Central memory CD8-positive, alpha-beta T cell (primary cell): ENCODE results near the gene TMEM116.
A peak's percentile ranks its signal among the peaks of the same experiment; 100 is the strongest.
"Not testable (repeated sequence)": the region's sequence is repeated elsewhere in the genome, so short reads cannot be mapped to it uniquely, and the experiment has no call there.

Experiments
- ATAC-seq: fragments of 150-1000 bp; cut with Tn5 transposase; replicated peaks from 2 replicates; pipeline ENCODE4 v1.10.0; 2022; ENCODE audit warnings: mild to moderate bottlenecking, moderate FRiP score, moderate number of reproducible peaks; ENCODE audit not compliant: poor library complexity, severe bottlenecking; ENCODE audit errors: extremely low read depth
- DNase-seq, 2 donors: peaks; one replicate each; pipeline ENCODE4 v3.0.0; 2021; ENCODE audit warnings: low spot score in 2 of 2
- H3K27ac Mint-ChIP-seq: one replicate; pipeline ENCODE4 v1.8.0; 2022; ENCODE audit warnings: low read depth, mild to moderate bottlenecking, moderate library complexity, mixed read lengths
- H3K27me3 Mint-ChIP-seq: one replicate; pipeline ENCODE4 v1.8.0; 2022; ENCODE audit warnings: mixed read lengths
- H3K36me3 Mint-ChIP-seq: one replicate; pipeline ENCODE4 v1.8.0; 2022; ENCODE audit warnings: mild to moderate bottlenecking, moderate library complexity, mixed read lengths; ENCODE audit not compliant: insufficient read depth
- H3K4me1 Mint-ChIP-seq: one replicate; pipeline ENCODE4 v1.8.0; 2022; ENCODE audit warnings: mixed read lengths
- H3K4me3 Mint-ChIP-seq: one replicate; pipeline ENCODE4 v1.8.0; 2022; ENCODE audit warnings: mild to moderate bottlenecking, moderate library complexity, mixed read lengths
- H3K9me3 Mint-ChIP-seq: one replicate; pipeline ENCODE4 v1.8.0; 2022; ENCODE audit warnings: mixed read lengths

Gene TMEM116

DNA sequence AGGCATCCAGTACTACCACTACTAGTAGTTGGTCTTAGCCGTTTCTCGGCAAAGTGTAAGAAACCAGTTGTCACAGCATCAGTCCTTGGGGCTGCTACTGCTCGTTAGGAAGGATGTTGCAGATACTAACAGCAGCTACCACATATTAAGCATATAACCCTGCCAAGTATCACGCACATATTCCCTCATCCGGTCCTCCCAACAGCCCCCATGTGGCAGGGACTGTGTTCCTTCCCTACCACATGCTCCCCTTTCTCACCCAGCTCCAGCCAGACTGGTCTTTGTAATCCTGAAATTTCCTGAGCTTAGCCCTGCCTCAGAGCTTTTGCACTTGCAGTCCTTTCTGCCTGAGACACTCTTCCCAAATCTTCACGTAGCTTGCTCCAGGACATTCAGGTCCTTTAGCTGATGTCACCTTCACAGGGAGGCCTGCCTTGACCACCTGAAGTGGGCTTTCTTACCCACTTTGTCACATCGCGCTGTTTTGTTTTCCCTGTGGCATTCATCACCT, 8.0 kb upstream of the TMEM116 start:
- Mint-ChIP-seq H3K27ac (no peak overlapping the region), H3K9me3 (no peaks in the 10 kb centered on the region), H3K4me3 (no peak overlapping the region), H3K4me1 (peaks cover 55% of the 10 kb centered on the region), H3K36me3 (peaks cover 56% of the 10 kb centered on the region), H3K27me3 (no peaks in the 10 kb centered on the region)
- no peak for DNase-seq
- no peak for ATAC-seq

DNA sequence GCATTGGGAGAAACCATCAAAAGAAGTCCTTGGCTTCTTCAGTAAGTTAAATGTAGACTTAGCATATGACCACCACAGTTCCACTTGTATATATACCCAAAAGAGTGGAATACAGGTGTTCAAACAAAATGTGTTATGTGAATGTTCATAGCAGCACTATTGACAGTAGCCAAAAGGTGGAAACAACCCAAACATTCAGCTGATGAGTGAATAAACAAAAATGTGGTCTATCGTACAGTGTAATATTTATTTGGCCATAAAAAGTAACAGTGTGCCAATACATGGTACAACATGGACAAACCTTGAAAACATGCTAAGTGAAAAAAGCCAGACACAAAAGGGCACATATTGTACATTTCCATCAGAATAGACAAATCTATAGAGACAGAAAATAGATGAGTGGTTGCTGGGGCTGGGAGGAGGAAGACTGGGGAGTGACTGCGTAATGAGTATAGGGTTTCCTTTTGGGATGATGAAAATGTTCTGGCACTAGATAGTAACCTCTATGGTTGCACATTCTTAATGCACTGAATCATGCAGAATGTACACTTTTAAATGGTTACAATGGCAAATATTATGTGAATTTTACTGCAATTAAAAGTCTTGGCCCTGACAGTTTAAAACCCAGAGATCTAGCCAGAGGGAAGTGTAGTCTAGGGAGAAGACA, 5.7 kb upstream of the TMEM116 start:
- H3K36me3 Mint-ChIP-seq, result peaks cover 57% of the 10 kb centered on the region
- ATAC-seq, result no peak
- H3K9me3 Mint-ChIP-seq, result no peaks in the 10 kb centered on the region
- H3K27me3 Mint-ChIP-seq, result no peaks in the 10 kb centered on the region
- no peak overlapping the region for H3K4me3 Mint-ChIP-seq
- H3K4me1 Mint-ChIP-seq, result peaks cover 69% of the 10 kb centered on the region
- DNase-seq, result no peak
- H3K27ac Mint-ChIP-seq, result peak overlapping the region; percentile 5

GRCh38 chr12:112017041-112017440, 4.1 kb upstream of the TMEM116 start:
- H3K4me3 Mint-ChIP-seq, result no peak overlapping the region
- H3K36me3 Mint-ChIP-seq, result peaks cover 52% of the 10 kb centered on the region
- DNase-seq, result no peak
- peaks cover 70% of the 10 kb centered on the region for H3K4me1 Mint-ChIP-seq
- no peaks in the 10 kb centered on the region for H3K9me3 Mint-ChIP-seq
- no peaks in the 10 kb centered on the region for H3K27me3 Mint-ChIP-seq
- no peak for ATAC-seq
- H3K27ac Mint-ChIP-seq, result peak overlapping the region; percentile 8

GRCh38 chr12:112015938-112016337, 3.0 kb upstream of the TMEM116 start:
- H3K36me3 Mint-ChIP-seq, result peaks cover 53% of the 10 kb centered on the region
- peak overlapping the region; percentile 77 for H3K27ac Mint-ChIP-seq

DNA sequence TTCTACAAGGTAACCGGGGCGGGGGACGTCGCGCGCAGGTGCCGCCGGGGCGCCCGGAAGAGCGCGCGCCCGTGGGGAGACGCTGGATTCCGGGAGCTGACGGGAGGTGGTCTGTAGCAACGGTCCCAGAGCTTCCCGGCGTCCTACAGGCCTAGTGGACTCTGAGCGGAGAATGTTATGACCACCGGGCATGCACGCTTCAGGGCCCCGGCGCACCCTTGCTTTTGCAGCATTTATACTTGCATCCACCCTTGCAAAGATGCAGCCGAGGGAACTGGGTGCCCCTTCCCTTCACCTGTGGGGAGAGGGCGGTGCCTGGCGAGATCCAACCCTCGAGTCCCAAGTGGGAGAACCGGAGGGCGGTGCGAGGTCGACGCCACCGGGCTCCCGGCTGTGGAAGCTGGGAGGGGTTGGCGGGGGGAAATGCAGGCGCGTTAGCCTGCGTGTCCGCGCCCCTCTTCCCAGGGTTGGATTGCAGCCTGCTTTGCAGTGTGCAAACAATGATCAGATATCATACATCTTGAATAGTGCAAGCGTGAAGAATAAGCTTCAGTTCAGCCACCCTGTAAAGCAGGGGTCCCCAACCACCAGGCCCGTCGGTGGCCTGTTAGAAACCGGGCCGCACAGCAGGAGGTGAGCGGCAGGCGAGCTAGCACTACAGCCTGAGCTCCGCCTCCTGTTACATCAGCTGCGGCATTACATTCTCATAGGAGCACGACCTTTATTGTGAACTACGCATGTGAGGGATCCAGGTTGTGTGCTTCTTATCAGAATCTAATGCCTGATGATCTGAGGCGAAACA, 837 bp upstream of the TMEM116 start:
- Mint-ChIP-seq H3K27ac (peak overlapping the region; percentile 94), H3K4me1 (peaks cover 66% of the 10 kb centered on the region), H3K36me3 (peaks cover 43% of the 10 kb centered on the region), H3K27me3 (no peaks in the 10 kb centered on the region), H3K9me3 (no peaks in the 10 kb centered on the region), H3K4me3 (peak overlapping the region; percentile 84)
- ATAC-seq, result peak; percentile 61
- DNase-seq, result peak; percentile 43 to 58

More at GRCh38 chr12:112015938-112016337, 3.0 kb upstream of the TMEM116 start:
- Mint-ChIP-seq H3K4me1 (peaks cover 76% of the 10 kb centered on the region), H3K27me3 (no peaks in the 10 kb centered on the region), H3K4me3 (peak overlapping the region; percentile 84), H3K9me3 (no peaks in the 10 kb centered on the region)
- DNase-seq (no peak), ATAC-seq (no peak)

- Mint-ChIP-seq H3K27me3 (no peaks in the 10 kb centered on the region), H3K4me1 (peaks cover 51% of the 10 kb centered on the region), H3K27ac (peak overlapping the region; percentile 93), H3K36me3 (peaks cover 36% of the 10 kb centered on the region), H3K4me3 (peak overlapping the region; percentile 84), H3K9me3 (no peaks in the 10 kb centered on the region)
- no peak for ATAC-seq
- DNase-seq, result no peak
These were observed 1.3 kb downstream of the TMEM116 start for GRCh38 chr12:112011685-112012084.

- ATAC-seq (no peak), DNase-seq (no peak)
- Mint-ChIP-seq H3K36me3 (peaks cover 27% of the 10 kb centered on the region), H3K27me3 (no peaks in the 10 kb centered on the region), H3K4me3 (peak overlapping the region; percentile 84), H3K9me3 (no peaks in the 10 kb centered on the region), H3K27ac (peak overlapping the region; percentile 93), H3K4me1 (peaks cover 50% of the 10 kb centered on the region)
These were observed 2.3 kb downstream of the TMEM116 start for GRCh38 chr12:112010415-112011344.

DNA sequence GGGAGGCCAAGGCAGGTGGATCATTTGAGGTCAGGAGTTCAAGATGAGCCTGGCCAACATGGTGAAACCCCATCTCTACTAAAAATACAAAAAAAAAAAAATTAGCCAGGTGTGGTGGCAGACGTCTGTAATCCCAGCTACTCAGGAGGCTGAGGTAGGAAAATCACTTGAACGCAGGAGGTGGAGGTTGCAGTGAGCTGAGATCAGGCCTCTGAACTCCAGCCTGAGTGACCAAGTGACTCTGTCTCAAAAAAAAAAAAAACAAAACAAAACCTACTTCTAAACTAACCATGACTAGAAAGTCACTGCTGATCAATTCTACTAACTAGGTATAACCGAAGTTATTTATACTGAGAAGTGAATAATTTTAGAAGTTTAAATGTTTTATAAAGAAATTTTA, 3.4 kb downstream of the TMEM116 start:
- H3K27ac Mint-ChIP-seq, ATAC-seq, H3K27me3 Mint-ChIP-seq, DNase-seq, H3K4me3 Mint-ChIP-seq, H3K9me3 Mint-ChIP-seq: not testable (repeated sequence)
- Mint-ChIP-seq H3K36me3 (peaks cover 23% of the 10 kb centered on the region), H3K4me1 (peaks cover 48% of the 10 kb centered on the region)

- Mint-ChIP-seq H3K9me3 (no peaks in the 10 kb centered on the region), H3K27ac (no peak overlapping the region), H3K4me1 (peaks cover 41% of the 10 kb centered on the region)
These were observed 4.0 kb downstream of the TMEM116 start for GRCh38 chr12:112008918-112009317.

DNA sequence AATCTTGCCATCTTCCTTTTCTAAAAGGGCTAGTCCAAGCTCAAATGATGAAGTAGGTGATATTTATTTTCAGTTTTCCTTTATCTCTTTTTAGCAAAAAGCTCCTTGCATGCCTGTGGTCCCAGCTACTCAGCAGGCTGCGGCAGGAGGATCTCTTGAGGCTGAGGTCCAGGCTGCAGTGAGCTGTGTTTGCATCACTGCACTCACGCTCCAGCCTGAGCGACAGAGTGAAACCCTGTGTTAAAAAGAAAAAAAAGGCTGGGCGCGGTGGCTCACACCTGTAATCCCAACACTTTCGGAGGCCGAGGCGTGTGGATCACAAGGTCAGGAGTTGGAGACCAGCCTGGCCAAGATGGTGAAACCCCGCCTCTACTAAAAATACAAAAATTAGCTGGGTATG, 5.0 kb downstream of the TMEM116 start:
- DNase-seq (no peak), ATAC-seq (no peak)
- Mint-ChIP-seq H3K36me3 (peaks cover 12% of the 10 kb centered on the region), H3K4me1 (peaks cover 40% of the 10 kb centered on the region), H3K27ac (no peak overlapping the region), H3K9me3 (no peaks in the 10 kb centered on the region), H3K27me3 (no peaks in the 10 kb centered on the region), H3K4me3 (no peak overlapping the region)

More at GRCh38 chr12:112008918-112009317, 4.0 kb downstream of the TMEM116 start:
- no peak overlapping the region for H3K4me3 Mint-ChIP-seq
- DNase-seq (no peak), ATAC-seq (no peak)
- peaks cover 16% of the 10 kb centered on the region for H3K36me3 Mint-ChIP-seq
- no peaks in the 10 kb centered on the region for H3K27me3 Mint-ChIP-seq

GRCh38 chr12:112005419-112006395, 7.3 kb downstream of the TMEM116 start:
- Mint-ChIP-seq H3K27ac (peak overlapping the region; percentile 68), H3K9me3 (no peaks in the 10 kb centered on the region), H3K27me3 (no peaks in the 10 kb centered on the region), H3K4me3 (no peak overlapping the region), H3K36me3 (peaks cover 3% of the 10 kb centered on the region), H3K4me1 (peaks cover 34% of the 10 kb centered on the region)
- no peak for DNase-seq
- ATAC-seq, result no peak
